ENCODE results near the gene ZFP62.

GRCh38 chr5:180839227-180839626 lies 21.8 kb downstream of the ZFP62 start:
- TF ChIP-seq POLR2A (IDR thresholded peaks at IDR 0.05) (no peak), POLR2AphosphoS5 (IDR thresholded peaks at IDR 0.05) (no peak), EP300 (IDR thresholded peaks at IDR 0.05) (no peak), CTCF (IDR thresholded peaks at IDR 0.05) (no peak)
